ENCODE results near the gene ZSWIM1. TPM values are rescaled to one million over a fixed set of nuclear protein-coding genes. Genes with fewer than 3 reads are reported as not detected.

The ZSWIM1 gene
- total RNA-seq, 1 donor from 2014 or later: 9.0 TPM

DNA sequence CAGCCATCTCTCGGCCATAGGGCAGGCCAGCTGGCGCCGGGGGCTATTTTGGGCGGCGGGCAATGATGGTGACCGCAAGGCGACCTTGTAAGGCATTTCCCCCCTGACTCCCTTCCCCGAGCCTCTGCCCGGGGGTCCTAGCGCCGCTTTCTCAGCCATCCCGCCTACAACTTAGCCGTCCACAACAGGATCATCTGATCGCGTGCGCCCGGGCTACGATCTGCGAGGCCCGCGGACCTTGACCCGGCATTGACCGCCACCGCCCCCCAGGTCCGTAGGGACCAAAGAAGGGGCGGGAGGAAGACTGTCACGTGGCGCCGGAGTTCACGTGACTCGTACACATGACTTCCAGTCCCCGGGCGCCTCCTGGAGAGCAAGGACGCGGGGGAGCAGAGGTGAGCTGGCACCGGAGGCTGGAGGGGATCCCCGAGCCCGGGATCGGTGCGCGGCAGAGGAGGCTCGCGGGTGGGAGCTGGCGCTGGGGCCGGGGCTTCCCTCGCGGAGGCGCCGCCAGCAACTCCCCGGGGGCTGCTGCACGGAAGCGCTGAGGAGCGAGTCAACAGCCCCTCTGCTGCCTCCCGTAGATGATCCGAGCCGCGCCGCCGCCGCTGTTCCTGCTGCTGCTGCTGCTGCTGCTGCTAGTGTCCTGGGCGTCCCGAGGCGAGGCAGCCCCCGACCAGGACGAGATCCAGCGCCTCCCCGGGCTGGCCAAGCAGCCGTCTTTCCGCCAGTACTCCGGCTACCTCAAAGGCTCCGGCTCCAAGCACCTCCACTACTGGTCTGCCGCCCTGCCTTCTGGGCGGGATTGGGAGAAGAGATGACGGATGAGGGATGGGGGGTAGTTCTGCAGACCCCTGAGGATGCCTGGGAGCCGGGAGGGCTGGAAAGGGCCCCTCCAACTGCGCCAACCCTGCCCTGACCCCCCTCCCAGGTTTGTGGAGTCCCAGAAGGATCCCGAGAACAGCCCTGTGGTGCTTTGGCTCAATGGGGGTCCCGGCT is 10.3 kb downstream of the ZSWIM1 start, which contains the start of the genes CTSA and NEURL2:
TSS of gene CTSA (plus strand) at position 351 of the 999 bp plus-strand sequence. CDS start at position 585, 234 bp downstream.
TSS of gene NEURL2 (minus strand) at position 224 of the 999 bp plus-strand sequence. CDS start at position 7, 217 bp downstream.
- peak within 1 kb of the TSS; percentile 99 for H3K4me2 ChIP-seq (ENCODE audit: low read length)
- DNase-seq (ENCODE audit: low read depth): peak; percentile 79
- H3K36me3 ChIP-seq (ENCODE audit: insufficient read depth, low read length): no peaks in the 10 kb centered on the region
- H3K9ac ChIP-seq (ENCODE audit: low read length): peak within 1 kb of the TSS; percentile 88
- peaks cover 28% of the 10 kb centered on the region for H4K20me1 ChIP-seq (ENCODE audit: insufficient read depth, low read length)
- H3K4me1 ChIP-seq (ENCODE audit: insufficient read depth, low read length): peaks cover 30% of the 10 kb centered on the region
- TF ChIP-seq EZH2 (IDR thresholded peaks at IDR 0.05; ENCODE audit: insufficient read depth, low read length): no peak
- TF ChIP-seq, protein P1, sequence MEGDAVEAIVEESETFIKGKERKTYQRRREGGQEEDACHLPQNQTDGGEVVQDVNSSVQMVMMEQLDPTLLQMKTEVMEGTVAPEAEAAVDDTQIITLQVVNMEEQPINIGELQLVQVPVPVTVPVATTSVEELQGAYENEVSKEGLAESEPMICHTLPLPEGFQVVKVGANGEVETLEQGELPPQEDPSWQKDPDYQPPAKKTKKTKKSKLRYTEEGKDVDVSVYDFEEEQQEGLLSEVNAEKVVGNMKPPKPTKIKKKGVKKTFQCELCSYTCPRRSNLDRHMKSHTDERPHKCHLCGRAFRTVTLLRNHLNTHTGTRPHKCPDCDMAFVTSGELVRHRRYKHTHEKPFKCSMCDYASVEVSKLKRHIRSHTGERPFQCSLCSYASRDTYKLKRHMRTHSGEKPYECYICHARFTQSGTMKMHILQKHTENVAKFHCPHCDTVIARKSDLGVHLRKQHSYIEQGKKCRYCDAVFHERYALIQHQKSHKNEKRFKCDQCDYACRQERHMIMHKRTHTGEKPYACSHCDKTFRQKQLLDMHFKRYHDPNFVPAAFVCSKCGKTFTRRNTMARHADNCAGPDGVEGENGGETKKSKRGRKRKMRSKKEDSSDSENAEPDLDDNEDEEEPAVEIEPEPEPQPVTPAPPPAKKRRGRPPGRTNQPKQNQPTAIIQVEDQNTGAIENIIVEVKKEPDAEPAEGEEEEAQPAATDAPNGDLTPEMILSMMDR (IDR thresholded peaks at IDR 0.05; ENCODE audit: insufficient read depth, low read depth, low read length): no peak
- no peaks in the 10 kb centered on the region for H3K27me3 ChIP-seq (ENCODE audit: insufficient read depth, low read length)
- Mint-ChIP-seq H3K36me3 (ENCODE audit: low read depth, unreplicated experiment) (peaks cover 14% of the 10 kb centered on the region), H3K9me3 (ENCODE audit: unreplicated experiment) (no peaks in the 10 kb centered on the region), H3K4me3 (ENCODE audit: unreplicated experiment) (peak within 1 kb of the TSS; percentile 89), H3K27me3 (ENCODE audit: low read depth, unreplicated experiment) (no peaks in the 10 kb centered on the region), H3K4me1 (ENCODE audit: low read depth, unreplicated experiment) (peaks cover 9% of the 10 kb centered on the region), H3K27ac (ENCODE audit: unreplicated experiment) (peak within 1 kb of the TSS; percentile 62)
- no peaks in the 10 kb centered on the region for H3K9me3 ChIP-seq (ENCODE audit: insufficient read depth, low read depth, low read length)
- H3K27ac ChIP-seq (ENCODE audit: low read depth, low read length): peak within 1 kb of the TSS; percentile 57
- no peak for FAIRE-seq
- H3K79me2 ChIP-seq (ENCODE audit: insufficient read depth, low read length): peaks cover 16% of the 10 kb centered on the region
- H3K4me3 ChIP-seq (ENCODE audit: insufficient read depth, low read depth, low read length): peak within 1 kb of the TSS; percentile 77
- H2AFZ ChIP-seq (ENCODE audit: low read depth, low read length): peak within 1 kb of the TSS; percentile 94

DNA sequence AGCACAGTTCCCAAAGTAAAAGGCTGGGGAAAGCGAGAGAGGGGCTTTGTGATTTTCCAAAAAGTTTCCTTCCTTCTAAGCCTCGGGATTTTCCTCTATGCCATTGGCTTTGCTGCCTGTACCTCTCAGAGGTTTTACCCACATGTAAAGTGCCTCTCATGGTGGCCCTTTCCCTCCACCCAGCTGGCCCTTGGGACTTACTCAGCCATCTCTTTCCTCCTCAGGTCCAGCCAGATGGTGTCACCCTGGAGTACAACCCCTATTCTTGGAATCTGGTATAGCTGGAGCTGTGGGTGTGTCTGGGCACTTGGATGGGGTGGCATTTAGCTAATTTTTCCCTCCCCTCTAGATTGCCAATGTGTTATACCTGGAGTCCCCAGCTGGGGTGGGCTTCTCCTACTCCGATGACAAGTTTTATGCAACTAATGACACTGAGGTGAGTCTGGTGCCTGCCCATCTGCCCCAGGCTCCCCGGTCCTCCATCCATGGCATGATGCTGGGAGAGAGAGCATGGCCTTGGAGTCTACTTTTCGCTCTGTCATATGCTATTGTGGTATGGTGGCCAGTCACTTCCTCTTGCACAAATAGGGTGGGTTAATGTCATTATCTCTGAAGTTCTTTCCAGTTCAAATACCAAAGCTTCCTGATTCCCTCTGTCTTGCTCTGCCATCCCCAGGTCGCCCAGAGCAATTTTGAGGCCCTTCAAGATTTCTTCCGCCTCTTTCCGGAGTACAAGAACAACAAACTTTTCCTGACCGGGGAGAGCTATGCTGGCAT is 11.2 kb downstream of the ZSWIM1 start:
- Mint-ChIP-seq H3K4me1 (ENCODE audit: low read depth, unreplicated experiment) (peaks cover 9% of the 10 kb centered on the region), H3K36me3 (ENCODE audit: low read depth, unreplicated experiment) (peaks cover 19% of the 10 kb centered on the region), H3K9me3 (ENCODE audit: unreplicated experiment) (no peaks in the 10 kb centered on the region), H3K4me3 (ENCODE audit: unreplicated experiment) (peak overlapping the region; percentile 89), H3K27me3 (ENCODE audit: low read depth, unreplicated experiment) (no peaks in the 10 kb centered on the region), H3K27ac (ENCODE audit: unreplicated experiment) (peak overlapping the region; percentile 62)
- Histone ChIP-seq H4K20me1 (ENCODE audit: insufficient read depth, low read length) (peaks cover 28% of the 10 kb centered on the region), H3K27me3 (ENCODE audit: insufficient read depth, low read length) (no peaks in the 10 kb centered on the region), H3K4me1 (ENCODE audit: insufficient read depth, low read length) (peaks cover 30% of the 10 kb centered on the region), H3K4me3 (ENCODE audit: insufficient read depth, low read depth, low read length) (peak overlapping the region; percentile 77), H3K27ac (ENCODE audit: low read depth, low read length) (no peak overlapping the region), H3K9ac (ENCODE audit: low read length) (peak overlapping the region; percentile 88), H3K79me2 (ENCODE audit: insufficient read depth, low read length) (peaks cover 16% of the 10 kb centered on the region), H3K4me2 (ENCODE audit: low read length) (peak overlapping the region; percentile 99), H3K9me3 (ENCODE audit: insufficient read depth, low read depth, low read length) (no peaks in the 10 kb centered on the region), H2AFZ (ENCODE audit: low read depth, low read length) (peak overlapping the region; percentile 94), H3K36me3 (ENCODE audit: insufficient read depth, low read length) (peaks cover 2% of the 10 kb centered on the region)
- TF ChIP-seq, protein P1 (IDR thresholded peaks at IDR 0.05; ENCODE audit: insufficient read depth, low read depth, low read length): peak; percentile 12
- TF ChIP-seq EZH2 (IDR thresholded peaks at IDR 0.05; ENCODE audit: insufficient read depth, low read length): no peak
- DNase-seq (ENCODE audit: low read depth) (no peak), FAIRE-seq (no peak)
